Measurements from ENCODE around the gene NIPAL3.
"Not testable (repeated sequence)": the region's sequence is repeated elsewhere in the genome, so short reads cannot be mapped to it uniquely, and the experiment has no call there.

NIPAL3 gene

GRCh38 chr1:24457866-24458265, 42.3 kb downstream of the NIPAL3 start:
- DNase-seq (ENCODE audit: low read depth in 2 of 2) = no peak

GRCh38 chr1:24459551-24460266, 44.1 kb downstream of the NIPAL3 start:
- no peak for DNase-seq (ENCODE audit: low read depth in 2 of 2)

- DNase-seq (ENCODE audit: low read depth in 2 of 2) = not testable (repeated sequence)
These were observed 46.5 kb downstream of the NIPAL3 start for GRCh38 chr1:24462128-24462527.

- DNase-seq (ENCODE audit: low read depth in 2 of 2) = no peak
These were observed 48.5 kb downstream of the NIPAL3 start for GRCh38 chr1:24463776-24464735.

GRCh38 chr1:24465099-24465498, 49.5 kb downstream of the NIPAL3 start:
- no peak for DNase-seq (ENCODE audit: low read depth in 2 of 2)

- no peak for DNase-seq (ENCODE audit: low read depth in 2 of 2)
These were observed 50.0 kb downstream of the NIPAL3 start for GRCh38 chr1:24465638-24466037.

GRCh38 chr1:24468685-24469316, 53.2 kb downstream of the NIPAL3 start:
- no peak for DNase-seq (ENCODE audit: low read depth in 2 of 2)

- DNase-seq (ENCODE audit: low read depth in 2 of 2) = no peak
These were observed 55.0 kb downstream of the NIPAL3 start for GRCh38 chr1:24470592-24470991.

- no peak for DNase-seq (ENCODE audit: low read depth in 2 of 2)
These were observed 57.1 kb downstream of the NIPAL3 start for GRCh38 chr1:24472527-24473251.

- DNase-seq (ENCODE audit: low read depth in 2 of 2) = no peak
These were observed 58.6 kb downstream of the NIPAL3 start for GRCh38 chr1:24474193-24474592.

- no peak for DNase-seq (ENCODE audit: low read depth in 2 of 2)
These were observed 60.1 kb downstream of the NIPAL3 start for GRCh38 chr1:24475700-24476099.

- DNase-seq (ENCODE audit: low read depth in 2 of 2) = no peak
These were observed 61.0 kb downstream of the NIPAL3 start for GRCh38 chr1:24476571-24476970.

- DNase-seq (ENCODE audit: low read depth in 2 of 2) = no peak
These were observed 61.7 kb downstream of the NIPAL3 start for GRCh38 chr1:24477309-24477708.

- DNase-seq (ENCODE audit: low read depth in 2 of 2) = no peak
These were observed 65.5 kb downstream of the NIPAL3 start for GRCh38 chr1:24481101-24481500.

GRCh38 chr1:24481843-24482610, 66.4 kb downstream of the NIPAL3 start:
- no peak for DNase-seq (ENCODE audit: low read depth in 2 of 2)

GRCh38 chr1:24483441-24483840, 67.8 kb downstream of the NIPAL3 start:
- no peak for DNase-seq (ENCODE audit: low read depth in 2 of 2)

GRCh38 chr1:24484199-24484598, 68.6 kb downstream of the NIPAL3 start:
- DNase-seq (ENCODE audit: low read depth in 2 of 2) = no peak

GRCh38 chr1:24486331-24487065, 70.9 kb downstream of the NIPAL3 start:
- DNase-seq (ENCODE audit: low read depth in 2 of 2) = no peak

- DNase-seq (ENCODE audit: low read depth in 2 of 2) = no peak
These were observed 71.9 kb downstream of the NIPAL3 start for GRCh38 chr1:24487455-24487854.

GRCh38 chr1:24488159-24488558, 72.6 kb downstream of the NIPAL3 start:
- peak; percentile 48 to 75 for DNase-seq (ENCODE audit: low read depth in 2 of 2)

Data from stimulated activated CD8-positive, alpha-beta memory T cell treated with anti-CD3 and anti-CD28 coated beads, Interleukin-7, amount 100 ng/mL, for 4 hours (primary cell).